GM21619 (cell line): ENCODE data around the gene LHFPL2.

ENCODE experiments used
- ATAC-seq: cut with Tn5 transposase; IDR thresholded peaks from one replicate; pipeline ENCODE4 v1.9.1; 2021; ENCODE audit not compliant: unreplicated experiment

Gene LHFPL2

GRCh38 chr5:78570646-78571045 lies 77.9 kb downstream of the LHFPL2 start:
- no peak for ATAC-seq

DNA sequence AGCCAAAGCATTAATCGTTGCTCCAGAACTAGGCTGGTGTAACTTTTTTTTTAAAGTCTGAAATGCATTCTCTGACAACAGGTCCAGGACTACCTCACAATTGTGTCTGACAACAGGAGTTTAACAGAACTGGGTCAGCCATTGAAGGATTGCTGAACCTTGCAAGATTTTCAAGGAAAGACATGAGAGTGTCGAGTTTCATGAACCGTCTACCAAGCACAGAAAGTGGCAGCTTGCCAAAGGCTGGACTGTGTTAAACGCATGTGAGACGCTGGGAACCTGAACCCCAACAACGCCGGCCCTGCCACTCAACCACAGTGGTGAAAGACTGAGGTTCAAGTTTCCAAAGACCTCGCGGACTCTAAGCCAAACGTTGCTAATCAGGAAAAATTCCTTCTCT lies 79.1 kb downstream of the LHFPL2 start:
- ATAC-seq, result no peak

- no peak for ATAC-seq
Observed at GRCh38 chr5:78568676-78569075, 79.9 kb downstream of the LHFPL2 start.

GRCh38 chr5:78568212-78568611 lies 80.4 kb downstream of the LHFPL2 start:
- no peak for ATAC-seq

DNA sequence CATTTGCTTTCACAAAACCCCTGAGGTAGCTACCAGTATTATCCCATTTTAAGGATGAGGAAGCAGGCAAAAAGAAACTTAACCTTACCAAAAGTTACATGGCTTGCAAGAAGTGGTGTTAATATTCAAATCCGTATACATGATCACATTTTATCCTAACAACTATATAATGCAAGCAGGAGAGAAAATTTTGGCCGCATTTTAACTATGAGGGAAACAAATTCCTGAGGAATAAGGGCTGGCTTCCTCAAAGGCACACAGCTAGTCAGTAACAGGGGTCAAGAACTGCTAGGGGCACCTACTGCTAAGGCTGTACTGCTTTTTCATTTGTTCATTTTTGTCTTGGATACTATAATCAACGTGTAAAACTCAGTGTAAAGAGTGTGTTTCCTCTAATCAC lies 81.0 kb downstream of the LHFPL2 start:
- no peak for ATAC-seq

GRCh38 chr5:78566747-78567425 lies 81.7 kb downstream of the LHFPL2 start:
- ATAC-seq, result no peak

- no peak for ATAC-seq
Observed at GRCh38 chr5:78565395-78565794, 83.2 kb downstream of the LHFPL2 start.

DNA sequence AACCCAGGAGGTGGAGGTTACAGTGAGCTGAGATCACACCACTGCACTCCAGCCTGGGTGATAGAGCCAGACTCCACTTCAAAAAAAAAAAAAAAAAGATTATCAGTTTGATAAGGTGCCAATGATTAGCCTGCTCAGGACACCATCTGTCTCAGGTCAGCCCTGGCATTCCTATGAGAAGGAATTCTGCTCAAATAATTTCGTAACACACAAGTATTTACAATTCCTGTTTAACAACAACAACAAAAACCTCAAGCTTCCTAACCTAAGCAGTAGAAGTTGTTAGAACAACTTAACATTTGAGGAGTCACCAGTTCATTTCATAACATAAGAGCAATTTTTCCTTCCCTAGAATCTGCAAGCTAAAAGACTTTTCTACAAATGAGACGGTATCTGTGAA lies 85.0 kb downstream of the LHFPL2 start:
- no peak for ATAC-seq

DNA sequence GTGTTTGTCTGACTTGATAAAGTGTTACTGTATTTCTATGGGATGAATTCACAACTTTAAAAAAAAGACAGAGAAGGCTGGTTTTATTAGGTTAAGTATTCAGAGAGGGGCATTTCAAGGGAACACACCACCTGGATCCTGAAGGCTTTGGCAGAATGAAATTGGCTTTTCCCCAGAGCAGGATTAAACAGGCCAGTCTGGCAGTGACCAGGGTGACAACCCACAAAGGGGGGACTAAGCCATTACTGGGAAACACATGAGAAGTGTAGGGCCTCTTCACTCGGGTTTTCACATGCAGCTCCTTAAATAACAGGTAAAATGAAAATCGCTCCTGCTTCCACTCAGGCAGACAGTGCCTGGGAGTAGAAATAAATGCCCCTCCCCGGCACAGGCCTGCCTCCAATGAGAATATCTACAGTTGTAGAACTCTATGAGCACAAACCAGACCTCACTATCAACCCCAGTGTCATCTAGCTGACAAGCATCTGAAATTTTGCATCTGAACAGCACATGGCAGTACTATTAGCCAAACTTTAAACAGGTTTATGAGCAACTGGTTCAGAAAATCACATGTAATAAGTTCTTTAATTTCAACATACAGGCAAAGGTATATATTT lies 85.8 kb downstream of the LHFPL2 start:
- ATAC-seq, result no peak

- ATAC-seq, result no peak
Observed at GRCh38 chr5:78562001-78562400, 86.6 kb downstream of the LHFPL2 start.

- no peak for ATAC-seq
Observed at GRCh38 chr5:78561261-78561660, 87.3 kb downstream of the LHFPL2 start.

DNA sequence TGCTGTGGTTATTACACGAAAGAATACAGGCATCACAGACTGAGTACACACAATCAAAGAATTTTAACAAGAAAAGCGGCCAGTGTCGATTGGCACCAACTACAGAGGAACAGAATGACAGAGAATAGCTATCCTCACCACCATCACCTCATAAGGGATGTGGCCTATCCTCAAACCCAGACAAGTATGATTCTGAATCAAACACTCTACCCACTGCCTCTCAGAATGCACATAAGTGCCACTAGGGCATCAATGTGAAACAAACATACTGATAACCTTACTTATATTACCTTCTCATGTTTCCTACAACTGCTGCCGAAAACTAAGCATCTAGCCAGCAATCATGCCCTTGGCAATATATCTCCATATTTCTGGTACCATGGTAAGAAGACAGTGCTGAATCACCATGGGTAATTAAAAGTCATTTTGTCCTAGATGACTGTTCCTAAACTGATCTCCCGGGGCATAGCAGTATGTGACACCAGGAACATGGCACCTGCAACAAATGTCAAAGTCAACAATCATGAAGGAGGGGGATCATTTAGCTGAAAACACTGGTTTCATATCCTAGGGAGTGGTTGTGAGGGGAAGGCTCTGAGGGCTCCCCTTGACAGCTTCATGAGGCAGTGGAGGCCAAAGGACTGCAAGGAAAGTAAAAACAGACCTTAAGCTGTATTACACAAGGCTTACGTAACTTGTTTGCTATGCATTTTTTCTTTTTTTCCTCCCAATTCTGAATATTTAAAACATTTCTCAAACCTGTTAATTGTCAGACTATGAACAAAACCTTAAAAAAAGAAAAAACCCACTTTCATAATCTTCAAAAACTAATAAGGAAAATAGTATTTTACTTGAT lies 88.3 kb downstream of the LHFPL2 start:
- ATAC-seq, result no peak

GRCh38 chr5:78557601-78558000 lies 91.0 kb downstream of the LHFPL2 start:
- ATAC-seq, result no peak

DNA sequence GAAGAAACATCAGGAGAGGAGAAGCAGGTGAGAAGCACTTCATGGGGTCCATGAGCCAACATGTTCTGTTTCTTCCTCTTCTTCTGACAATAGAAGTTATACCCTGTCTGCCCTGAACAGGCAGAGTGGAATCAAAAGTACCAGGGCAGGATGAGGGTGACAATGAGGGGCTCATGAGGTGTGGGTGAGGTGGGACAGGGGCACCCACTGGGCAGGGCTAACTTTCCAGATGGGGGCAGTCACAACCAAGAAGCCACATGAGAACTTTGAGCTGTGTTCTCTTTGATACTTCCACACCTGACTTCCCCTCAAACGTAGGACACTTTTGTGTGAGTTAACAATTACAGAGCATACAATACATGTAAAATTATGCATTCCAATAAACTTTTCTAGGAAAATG lies 92.7 kb downstream of the LHFPL2 start:
- ATAC-seq, result no peak

GRCh38 chr5:78554670-78555069 lies 93.9 kb downstream of the LHFPL2 start:
- ATAC-seq, result no peak

GRCh38 chr5:78553580-78554353 lies 94.8 kb downstream of the LHFPL2 start:
- ATAC-seq, result no peak

GRCh38 chr5:78552729-78553342 lies 95.7 kb downstream of the LHFPL2 start:
- no peak for ATAC-seq

DNA sequence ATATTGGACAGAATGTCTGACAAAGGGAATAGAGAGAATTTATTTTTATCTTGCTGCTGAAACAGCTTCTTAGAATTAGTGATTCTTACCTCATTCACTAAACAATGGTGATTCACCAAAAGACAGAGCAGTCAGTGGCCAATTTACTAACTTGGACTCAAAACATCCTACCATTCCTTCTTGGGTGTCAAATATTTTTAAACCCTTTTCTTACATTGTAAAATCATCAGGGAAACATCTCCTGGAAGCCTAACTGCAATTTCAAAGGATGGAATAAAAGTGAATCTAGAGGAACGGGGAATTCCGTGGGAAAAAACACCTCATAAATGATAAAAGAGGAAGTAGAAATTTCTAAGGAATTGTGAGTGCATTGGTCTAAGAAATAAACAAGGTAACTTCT lies 97.7 kb downstream of the LHFPL2 start:
- no peak for ATAC-seq

GRCh38 chr5:78549043-78549442 lies 99.5 kb downstream of the LHFPL2 start:
- ATAC-seq, result no peak

GRCh38 chr5:78547731-78548615 lies 100.6 kb downstream of the LHFPL2 start:
- no peak for ATAC-seq
